GM23338 (cell line): Measurements from ENCODE around the gene S100A12. TPM values are rescaled to one million over a fixed set of nuclear protein-coding genes. Genes with fewer than 3 reads are reported as not detected.

Source experiments
- ATAC-seq: fragments of 200-7000 bp; cut with Tn5 transposase; 3 replicates; pipeline ENCODE4 v1.9.1; 2020
- DNase-seq: peaks from one replicate; pipeline ENCODE4 v3.0.0-alpha.2; 2015; ENCODE audit warnings: low spot score
- H2AFZ ChIP-seq: fragments of 200-600 bp; sonication (generic); 2 replicates; pipeline ENCODE4 v1.8.0; 2016; ENCODE audit warnings: antibody characterized with exemption, mild to moderate bottlenecking, moderate library complexity
- H3F3A ChIP-seq: fragments of 200-600 bp; sonication (generic); replicated peaks from 2 replicates; pipeline ENCODE4 v1.8.0; 2017; ENCODE audit warnings: antibody characterized with exemption, mixed run types, low read depth
- H3K27ac ChIP-seq: fragments of 200-600 bp; sonication (generic); 2 replicates; pipeline ENCODE4 v1.6.1; 2016; ENCODE audit warnings: low read depth
- H3K27me3 ChIP-seq: fragments of 200-600 bp; sonication (generic); 2 replicates; pipeline ENCODE4 v1.8.0; 2016; ENCODE audit warnings: mild to moderate bottlenecking, mixed run types, moderate library complexity; ENCODE audit not compliant: insufficient read depth
- H3K36me3 ChIP-seq: fragments of 200-600 bp; sonication (generic); 2 replicates; pipeline ENCODE4 v1.8.0; 2016; ENCODE audit warnings: mild to moderate bottlenecking; ENCODE audit not compliant: insufficient read depth
- H3K4me1 ChIP-seq: fragments of 200-600 bp; sonication (generic); 2 replicates; pipeline ENCODE4 v1.8.0; 2016; ENCODE audit warnings: mild to moderate bottlenecking, moderate library complexity; ENCODE audit not compliant: insufficient read depth
- H3K4me2 ChIP-seq: fragments of 200-600 bp; sonication (generic); 2 replicates; pipeline ENCODE4 v1.7.1; 2017; ENCODE audit warnings: mixed run types
- H3K4me3 ChIP-seq: fragments of 200-600 bp; sonication (generic); 2 replicates; pipeline ENCODE4 v1.6.1; 2016; ENCODE audit warnings: mixed run types
- H3K79me2 ChIP-seq: fragments of 200-600 bp; sonication (generic); replicated peaks from 2 replicates; pipeline ENCODE4 v1.8.0; 2017; ENCODE audit warnings: mild to moderate bottlenecking; ENCODE audit not compliant: insufficient read depth
- H3K9me2 ChIP-seq: fragments of 200-600 bp; sonication (generic); 2 replicates; pipeline ENCODE4 v1.8.0; 2017; ENCODE audit not compliant: insufficient read depth
- H4K20me1 ChIP-seq: fragments of 200-600 bp; sonication (generic); replicated peaks from 2 replicates; pipeline ENCODE4 v1.8.0; 2017; ENCODE audit warnings: mild to moderate bottlenecking; ENCODE audit not compliant: insufficient read depth
- H3K27ac Mint-ChIP-seq: 2 replicates; pipeline ENCODE4 v1.8.0; 2020; ENCODE audit warnings: inconsistent platforms, mild to moderate bottlenecking, moderate library complexity, mixed read lengths
- H3K27me3 Mint-ChIP-seq: 3 replicates; pipeline ENCODE4 v1.8.0; 2022; ENCODE audit warnings: low read depth, mild to moderate bottlenecking, moderate library complexity, mixed read lengths, inconsistent platforms; ENCODE audit not compliant: insufficient read depth, poor library complexity
- H3K36me3 Mint-ChIP-seq: 3 replicates; pipeline ENCODE4 v1.8.0; 2021; ENCODE audit warnings: low read depth, mild to moderate bottlenecking, inconsistent platforms, moderate library complexity, mixed read lengths
- H3K4me1 Mint-ChIP-seq: 3 replicates; pipeline ENCODE4 v1.8.0; 2020; ENCODE audit warnings: mild to moderate bottlenecking, inconsistent platforms, mixed read lengths
- H3K4me3 Mint-ChIP-seq: 3 replicates; pipeline ENCODE4 v1.8.0; 2021; ENCODE audit warnings: moderate library complexity, mild to moderate bottlenecking, inconsistent platforms, mixed read lengths
- H3K9me3 Mint-ChIP-seq: 3 replicates; pipeline ENCODE4 v1.8.0; 2020; ENCODE audit warnings: moderate library complexity, mild to moderate bottlenecking, inconsistent platforms, mixed read lengths
- CREB1 ChIP-seq: fragments of 250-450 bp; sonication (Bioruptor Pico); IDR thresholded peaks from 2 replicates; pipeline ENCODE4 v1.5.0; 2020; ENCODE audit warnings: low read depth, mild to moderate bottlenecking, moderate library complexity
- CTCF ChIP-seq, 2 experiments: fragments of 200-600 bp in 1 of 2; sonication (generic) in 1 of 2; conservative IDR thresholded peaks; 2 replicates each; pipeline versions ENCODE4 v1.5.1 to v1.6.1; 2016 to 2017; ENCODE audit warnings: antibody characterized with exemption in 2 of 2, low read depth in 2 of 2, mild to moderate bottlenecking in 2 of 2, moderate library complexity in 1 of 2
- ETS1 ChIP-seq: IDR thresholded peaks from 2 replicates; pipeline ENCODE4 v1.6.1; 2016; ENCODE audit warnings: antibody characterized with exemption
- EZH2 ChIP-seq: fragments of 200-600 bp; sonication (generic); IDR thresholded peaks from one replicate; pipeline ENCODE4 v1.8.0; 2017; ENCODE audit warnings: antibody characterized with exemption, mild to moderate bottlenecking, low read depth; ENCODE audit not compliant: unreplicated experiment
- EZH2phosphoT487 ChIP-seq: fragments of 200-600 bp; sonication (generic); IDR thresholded peaks from one replicate; pipeline ENCODE4 v1.8.1; 2018; ENCODE audit warnings: antibody characterized with exemption; ENCODE audit not compliant: unreplicated experiment
- JUNB ChIP-seq: IDR thresholded peaks from one replicate; pipeline ENCODE4 v1.6.1; 2016; ENCODE audit warnings: antibody characterized with exemption; ENCODE audit not compliant: unreplicated experiment
- NANOG ChIP-seq: IDR thresholded peaks from 2 replicates; pipeline ENCODE4 v1.6.1; 2016; ENCODE audit warnings: antibody characterized with exemption, borderline replicate concordance
- POLR2AphosphoS5 ChIP-seq: IDR thresholded peaks from 2 replicates; pipeline ENCODE4 v1.6.1; 2016; ENCODE audit warnings: antibody characterized with exemption, low read depth
- REST ChIP-seq: IDR thresholded peaks from one replicate; pipeline ENCODE4 v1.6.1; 2018; ENCODE audit warnings: antibody characterized with exemption; ENCODE audit not compliant: unreplicated experiment
- STAT1 ChIP-seq: IDR thresholded peaks from one replicate; pipeline ENCODE4 v1.6.1; 2016; ENCODE audit warnings: antibody characterized with exemption; ENCODE audit not compliant: unreplicated experiment
- ZNF114 ChIP-seq: fragments of 250-450 bp; sonication (Bioruptor Pico); IDR thresholded peaks from 2 replicates; pipeline ENCODE4 v1.5.0; 2020; ENCODE audit warnings: mild to moderate bottlenecking, moderate library complexity
- ZNF331 ChIP-seq: fragments of 250-450 bp; sonication (Bioruptor Pico); IDR thresholded peaks from 2 replicates; pipeline ENCODE4 v1.5.0; 2020; ENCODE audit warnings: low read depth, mild to moderate bottlenecking, moderate library complexity
- ZNF462 ChIP-seq: fragments of 250-450 bp; sonication (Bioruptor Pico); IDR thresholded peaks from 2 replicates; pipeline ENCODE4 v1.5.0; 2020; ENCODE audit warnings: mild to moderate bottlenecking, moderate library complexity
- polyA plus RNA-seq: library from polyadenylated mRNA; unstranded; fragments of >200 nt; fragmentation: Nextera tagmentation; extraction: Ambion mirVana; gene quantifications from 2 replicates; pipeline ENCODE4 v1.2.1, GENCODE V29; 2016
- total RNA-seq: library from RNA; depleted of rRNA; stranded (reverse); fragments of >200 nt; shearing (Covaris generic); gene quantifications from 2 replicates; pipeline ENCODE4 v1.2.3, GENCODE V29; 2014

Gene S100A12
- total and polyA plus RNA-seq, 2 experiments from 2014 or later, result not detected

GRCh38 chr1:153361480-153362109 is 13.8 kb downstream of the S100A12 start:
- no peak for TF ChIP-seq CREB1 (CRISPR knock-in tag)
- TF ChIP-seq EZH2phosphoT487, result no peak
- TF ChIP-seq CTCF (conservative IDR thresholded peaks at IDR 0.05; ENCODE audit: low read depth in 2 of 2), result no peak
- no peak for TF ChIP-seq NANOG
- TF ChIP-seq JUNB, result no peak
- no peak for TF ChIP-seq EZH2
- no peak for TF ChIP-seq ZNF331 (CRISPR knock-in tag)
- no peak for TF ChIP-seq POLR2AphosphoS5
- no peak for TF ChIP-seq REST
- no peak for TF ChIP-seq ZNF114 (CRISPR knock-in tag)
- TF ChIP-seq ETS1, result no peak
- no peak for TF ChIP-seq STAT1
- TF ChIP-seq ZNF462 (CRISPR knock-in tag), result no peak
- DNase-seq (no peak), ATAC-seq (no peak)
- Histone ChIP-seq H3K36me3 (no peaks in the 10 kb centered on the region), H3K4me3 (no peak overlapping the region), H3K79me2 (no peaks in the 10 kb centered on the region), H3K4me2 (no peak overlapping the region), H3K27me3 (no peaks in the 10 kb centered on the region), H3K27ac (no peak overlapping the region), H3K4me1 (no peaks in the 10 kb centered on the region), H3F3A (no peaks in the 10 kb centered on the region), H3K9me2 (no peaks in the 10 kb centered on the region; the same call in 1 of the 2 replicates), H2AFZ (no peak overlapping the region), H4K20me1 (no peaks in the 10 kb centered on the region)
- H3K9me3 Mint-ChIP-seq, result no peaks in the 10 kb centered on the region
- H3K4me3 Mint-ChIP-seq, result no peak overlapping the region
- H3K4me1 Mint-ChIP-seq, result peaks cover 8% of the 10 kb centered on the region; the same call in 1 of the 3 replicates
- H3K27me3 Mint-ChIP-seq, result peaks cover 5% of the 10 kb centered on the region
- H3K36me3 Mint-ChIP-seq, result no peaks in the 10 kb centered on the region
- no peak overlapping the region for H3K27ac Mint-ChIP-seq
